ENCODE data around the gene CPSF3. TPM values are rescaled to one million over a fixed set of nuclear protein-coding genes. Genes with fewer than 3 reads are reported as not detected.

Gene CPSF3
- total RNA-seq, 1 donor from 2014 or later: 24.9 TPM

GRCh38 chr2:9408641-9409151, 14.8 kb upstream of the CPSF3 start:
- no peak for TF ChIP-seq CTCF (IDR thresholded peaks at IDR 0.05)
- H3K27me3 Mint-ChIP-seq (ENCODE audit: low read depth): no peaks in the 10 kb centered on the region
- H3K4me1 Mint-ChIP-seq (ENCODE audit: low read depth): peaks cover 30% of the 10 kb centered on the region
- no peak for DNase-seq (ENCODE audit: low spot score)
- H3K27ac Mint-ChIP-seq (ENCODE audit: unreplicated experiment): peak overlapping the region; percentile 43
- H3K9me3 Mint-ChIP-seq (ENCODE audit: low read depth): no peaks in the 10 kb centered on the region
- no peak overlapping the region for H3K4me3 Mint-ChIP-seq (ENCODE audit: unreplicated experiment)
- H3K36me3 Mint-ChIP-seq (ENCODE audit: low read depth): peaks cover 19% of the 10 kb centered on the region

- Mint-ChIP-seq H3K4me1 (ENCODE audit: low read depth) (peaks cover 20% of the 10 kb centered on the region), H3K27me3 (ENCODE audit: low read depth) (no peaks in the 10 kb centered on the region), H3K9me3 (ENCODE audit: low read depth) (no peaks in the 10 kb centered on the region), H3K36me3 (ENCODE audit: low read depth) (peaks cover 20% of the 10 kb centered on the region), H3K27ac (ENCODE audit: unreplicated experiment) (no peak overlapping the region), H3K4me3 (ENCODE audit: unreplicated experiment) (no peak overlapping the region)
- DNase-seq (ENCODE audit: low spot score): no peak
- no peak for TF ChIP-seq CTCF (IDR thresholded peaks at IDR 0.05)
Observed at GRCh38 chr2:9410108-9410507, 13.3 kb upstream of the CPSF3 start.

GRCh38 chr2:9412781-9413180, 10.7 kb upstream of the CPSF3 start:
- Mint-ChIP-seq H3K4me1 (ENCODE audit: low read depth) (peaks cover 26% of the 10 kb centered on the region), H3K9me3 (ENCODE audit: low read depth) (no peaks in the 10 kb centered on the region), H3K36me3 (ENCODE audit: low read depth) (peaks cover 19% of the 10 kb centered on the region), H3K27ac (ENCODE audit: unreplicated experiment) (no peak overlapping the region), H3K27me3 (ENCODE audit: low read depth) (no peaks in the 10 kb centered on the region), H3K4me3 (ENCODE audit: unreplicated experiment) (no peak overlapping the region)
- no peak for DNase-seq (ENCODE audit: low spot score)
- TF ChIP-seq CTCF (IDR thresholded peaks at IDR 0.05): no peak

DNA sequence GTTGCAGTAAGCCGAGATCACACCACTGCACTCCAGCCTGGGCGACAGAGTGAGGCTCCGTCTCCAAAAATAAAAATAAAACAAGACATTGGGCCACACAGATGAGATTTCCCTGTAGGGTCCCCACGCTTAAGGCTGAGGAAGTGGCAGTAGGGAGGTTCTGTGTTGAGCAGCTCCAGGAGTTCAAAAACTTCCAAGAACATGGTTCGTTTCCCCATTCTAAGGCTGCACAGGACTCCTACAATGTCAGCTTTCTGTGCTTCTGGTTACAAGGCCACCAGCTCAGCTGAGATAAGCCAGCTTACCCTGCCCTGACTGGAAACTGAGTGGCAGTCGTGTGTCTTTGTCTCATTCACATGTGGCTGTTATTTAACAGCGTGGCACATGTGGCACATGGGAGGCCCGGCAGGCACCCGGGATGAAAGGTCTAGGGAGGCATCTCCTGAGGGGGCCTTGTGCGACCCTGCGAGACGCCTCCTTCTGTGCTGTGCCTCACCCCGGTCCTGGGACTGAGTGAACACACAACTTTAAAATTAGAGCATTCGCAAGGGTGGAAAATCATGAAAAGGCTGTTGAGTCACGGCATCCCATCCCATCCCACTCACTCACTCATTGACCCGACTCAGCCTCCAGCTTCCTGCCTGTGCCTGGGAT, 7.8 kb upstream of the CPSF3 start:
- no peaks in the 10 kb centered on the region for H3K9me3 Mint-ChIP-seq (ENCODE audit: low read depth)
- peaks cover 26% of the 10 kb centered on the region for H3K4me1 Mint-ChIP-seq (ENCODE audit: low read depth)
- no peak overlapping the region for H3K4me3 Mint-ChIP-seq (ENCODE audit: unreplicated experiment)
- no peak for TF ChIP-seq CTCF (IDR thresholded peaks at IDR 0.05)
- DNase-seq (ENCODE audit: low spot score): no peak
- no peaks in the 10 kb centered on the region for H3K27me3 Mint-ChIP-seq (ENCODE audit: low read depth)
- peak overlapping the region; percentile 74 for H3K27ac Mint-ChIP-seq (ENCODE audit: unreplicated experiment)
- H3K36me3 Mint-ChIP-seq (ENCODE audit: low read depth): peaks cover 15% of the 10 kb centered on the region

- H3K9me3 Mint-ChIP-seq (ENCODE audit: low read depth): no peaks in the 10 kb centered on the region
- no peak for DNase-seq (ENCODE audit: low spot score)
- no peak for TF ChIP-seq CTCF (IDR thresholded peaks at IDR 0.05)
- no peaks in the 10 kb centered on the region for H3K27me3 Mint-ChIP-seq (ENCODE audit: low read depth)
- H3K27ac Mint-ChIP-seq (ENCODE audit: unreplicated experiment): peak overlapping the region; percentile 74
- H3K4me3 Mint-ChIP-seq (ENCODE audit: unreplicated experiment): no peak overlapping the region
- H3K4me1 Mint-ChIP-seq (ENCODE audit: low read depth): peaks cover 28% of the 10 kb centered on the region
- H3K36me3 Mint-ChIP-seq (ENCODE audit: low read depth): peaks cover 14% of the 10 kb centered on the region
Observed at GRCh38 chr2:9416267-9416961, 7.0 kb upstream of the CPSF3 start.

Data from chondrocyte (in vitro differentiated cells).